DMS79 treated with DMSO at 0.1 percent for 48 hours (cell line): ENCODE data around the gene CPA5.
"Not testable (repeated sequence)": the region's sequence is repeated elsewhere in the genome, so short reads cannot be mapped to it uniquely, and the experiment has no call there.

Source experiments
- DNase-seq: peaks from one replicate; lab custom pipeline; 2025; lab: John Stamatoyannopoulos, UW

CPA5 gene

GRCh38 chr7:130344271-130344866, at the start of gene CPA5:
Gene CPA5 (plus strand): TSS chr7:130344816. CDS start chr7:130346486, 1,670 bp downstream.
- DNase-seq = no peak

GRCh38 chr7:130296221-130296951, 48.2 kb upstream of the CPA5 start:
- no peak for DNase-seq

- DNase-seq = peak; percentile 84
Measured at GRCh38 chr7:130297628-130298543, 46.7 kb upstream of the CPA5 start.

- DNase-seq = no peak
Measured at GRCh38 chr7:130298544-130299326, 45.9 kb upstream of the CPA5 start.

GRCh38 chr7:130299866-130300265, 44.8 kb upstream of the CPA5 start:
- DNase-seq = no peak

- no peak for DNase-seq
Measured at GRCh38 chr7:130301501-130302020, 43.1 kb upstream of the CPA5 start.

GRCh38 chr7:130302649-130303048, 42.0 kb upstream of the CPA5 start:
- no peak for DNase-seq

GRCh38 chr7:130303127-130303526, 41.5 kb upstream of the CPA5 start:
- no peak for DNase-seq

- no peak for DNase-seq
Measured at GRCh38 chr7:130303551-130303950, 41.1 kb upstream of the CPA5 start.

GRCh38 chr7:130303982-130304381, 40.6 kb upstream of the CPA5 start:
- no peak for DNase-seq

GRCh38 chr7:130304878-130305277, 39.7 kb upstream of the CPA5 start:
- DNase-seq = no peak

- no peak for DNase-seq
Measured at GRCh38 chr7:130305433-130306042, 39.1 kb upstream of the CPA5 start.

- DNase-seq = no peak
Measured at GRCh38 chr7:130309986-130310385, 34.6 kb upstream of the CPA5 start.

GRCh38 chr7:130314305-130314704, 30.3 kb upstream of the CPA5 start:
- DNase-seq = no peak

- no peak for DNase-seq
Measured at GRCh38 chr7:130319541-130319940, 25.1 kb upstream of the CPA5 start.

- not testable (repeated sequence) for DNase-seq
Measured at GRCh38 chr7:130321542-130322229, 22.9 kb upstream of the CPA5 start.

- DNase-seq = no peak
Measured at GRCh38 chr7:130322615-130323014, 22.0 kb upstream of the CPA5 start.

- no peak for DNase-seq
Measured at GRCh38 chr7:130324306-130324943, 20.2 kb upstream of the CPA5 start.

GRCh38 chr7:130329681-130330080, 14.9 kb upstream of the CPA5 start:
- DNase-seq = peak; percentile 79
